Endothelial cell (in vitro differentiated cells): ENCODE measurements around the gene ECE1. TPM values are rescaled to one million over a fixed set of nuclear protein-coding genes. Genes with fewer than 3 reads are reported as not detected.

Source experiments
- DNase-seq: peaks from one replicate; pipeline ENCODE4 v3.0.0; 2021; ENCODE audit warnings: low spot score
- H3K27ac Mint-ChIP-seq: one replicate; pipeline ENCODE4 v1.8.0; 2021; ENCODE audit warnings: mixed read lengths, inconsistent platforms; ENCODE audit not compliant: unreplicated experiment
- H3K27me3 Mint-ChIP-seq: one replicate; pipeline ENCODE4 v1.8.0; 2021; ENCODE audit warnings: mild to moderate bottlenecking, moderate library complexity, mixed read lengths, inconsistent platforms; ENCODE audit not compliant: unreplicated experiment
- H3K36me3 Mint-ChIP-seq: one replicate; pipeline ENCODE4 v1.8.0; 2021; ENCODE audit warnings: mild to moderate bottlenecking, low read depth, mixed read lengths, inconsistent platforms; ENCODE audit not compliant: unreplicated experiment
- H3K4me1 Mint-ChIP-seq: one replicate; pipeline ENCODE4 v1.8.0; 2021; ENCODE audit warnings: mild to moderate bottlenecking, mixed read lengths, inconsistent platforms; ENCODE audit not compliant: unreplicated experiment
- H3K4me3 Mint-ChIP-seq: one replicate; pipeline ENCODE4 v1.8.0; 2021; ENCODE audit warnings: mild to moderate bottlenecking, mixed read lengths, inconsistent platforms; ENCODE audit not compliant: unreplicated experiment
- H3K9me3 Mint-ChIP-seq: one replicate; pipeline ENCODE4 v1.8.0; 2021; ENCODE audit warnings: mixed read lengths, inconsistent platforms; ENCODE audit not compliant: unreplicated experiment
- total RNA-seq: library from RNA; stranded (reverse); fragmentation: NEBNext Ultra II Directional; extraction: Animal tissue kit (Norgen Biotek cat#: 25700); gene quantifications from one replicate; pipeline ENCODE4 v1.2.1, GENCODE V29; 2021; ENCODE audit not compliant: unreplicated experiment
- TF ChIP-seq, protein P1 (sequence below): fragments of 200-600 bp; sonication (generic); IDR thresholded peaks from one replicate; pipeline ENCODE4 v1.5.0; 2021; ENCODE audit warnings: antibody characterized with exemption; ENCODE audit not compliant: unreplicated experiment

The ECE1 gene
- total RNA-seq, 1 donor from 2014 or later = 328 TPM

DNA sequence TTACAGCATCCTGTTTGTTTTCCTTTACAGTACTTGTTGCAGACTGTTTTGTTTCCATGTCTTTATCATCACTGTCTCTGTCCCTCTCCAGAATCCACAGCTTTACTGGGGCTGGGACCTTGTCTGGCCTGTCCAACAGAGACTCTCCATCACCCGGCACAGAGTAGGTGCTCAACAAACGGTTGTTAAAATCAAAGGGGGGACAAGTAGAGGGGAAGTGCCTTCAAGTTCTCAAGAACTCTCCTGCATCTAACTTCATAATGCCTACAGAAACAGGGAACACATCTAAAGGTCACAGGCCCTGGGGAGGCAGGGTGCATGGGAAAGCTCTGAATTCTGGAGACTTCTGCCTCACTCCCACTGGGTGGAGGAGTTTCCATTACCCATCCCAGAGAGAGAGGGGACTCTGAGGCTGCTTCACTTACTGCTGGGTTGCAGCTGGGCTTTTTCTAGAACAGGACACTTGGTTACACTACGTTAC lies 2.3 kb upstream of the ECE1 start:
- Mint-ChIP-seq H3K27ac (peak overlapping the region; percentile 58), H3K27me3 (no peaks in the 10 kb centered on the region), H3K36me3 (peaks cover 4% of the 10 kb centered on the region), H3K9me3 (no peaks in the 10 kb centered on the region), H3K4me1 (peaks cover 45% of the 10 kb centered on the region), H3K4me3 (peak overlapping the region; percentile 20)
- no peak for DNase-seq
- TF ChIP-seq, protein P1, sequence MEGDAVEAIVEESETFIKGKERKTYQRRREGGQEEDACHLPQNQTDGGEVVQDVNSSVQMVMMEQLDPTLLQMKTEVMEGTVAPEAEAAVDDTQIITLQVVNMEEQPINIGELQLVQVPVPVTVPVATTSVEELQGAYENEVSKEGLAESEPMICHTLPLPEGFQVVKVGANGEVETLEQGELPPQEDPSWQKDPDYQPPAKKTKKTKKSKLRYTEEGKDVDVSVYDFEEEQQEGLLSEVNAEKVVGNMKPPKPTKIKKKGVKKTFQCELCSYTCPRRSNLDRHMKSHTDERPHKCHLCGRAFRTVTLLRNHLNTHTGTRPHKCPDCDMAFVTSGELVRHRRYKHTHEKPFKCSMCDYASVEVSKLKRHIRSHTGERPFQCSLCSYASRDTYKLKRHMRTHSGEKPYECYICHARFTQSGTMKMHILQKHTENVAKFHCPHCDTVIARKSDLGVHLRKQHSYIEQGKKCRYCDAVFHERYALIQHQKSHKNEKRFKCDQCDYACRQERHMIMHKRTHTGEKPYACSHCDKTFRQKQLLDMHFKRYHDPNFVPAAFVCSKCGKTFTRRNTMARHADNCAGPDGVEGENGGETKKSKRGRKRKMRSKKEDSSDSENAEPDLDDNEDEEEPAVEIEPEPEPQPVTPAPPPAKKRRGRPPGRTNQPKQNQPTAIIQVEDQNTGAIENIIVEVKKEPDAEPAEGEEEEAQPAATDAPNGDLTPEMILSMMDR = no peak

DNA sequence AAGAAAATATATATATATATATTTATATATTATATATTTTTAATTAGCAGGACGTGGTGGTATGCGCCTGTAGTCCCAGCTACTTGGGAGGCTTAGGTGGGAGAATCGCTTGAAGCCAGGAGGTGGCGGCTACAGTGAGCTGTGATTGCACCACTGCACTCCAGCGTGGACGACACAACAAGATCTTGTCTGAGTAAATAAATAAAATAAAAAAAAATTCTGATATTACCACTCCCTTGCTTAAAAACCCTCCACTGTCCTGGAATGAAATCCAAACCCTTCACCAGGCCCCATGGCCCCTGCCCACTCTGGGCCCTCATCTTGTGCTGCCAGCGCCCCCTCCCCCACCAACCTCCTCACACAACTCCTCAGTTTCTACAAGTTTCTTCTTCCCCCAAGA lies 1.7 kb upstream of the ECE1 start:
- Mint-ChIP-seq H3K9me3 (no peaks in the 10 kb centered on the region), H3K4me1 (peaks cover 45% of the 10 kb centered on the region), H3K36me3 (peaks cover 4% of the 10 kb centered on the region), H3K4me3 (peak overlapping the region; percentile 20), H3K27ac (no peak overlapping the region), H3K27me3 (no peaks in the 10 kb centered on the region)
- DNase-seq = no peak
- TF ChIP-seq, protein P1 = no peak

DNA sequence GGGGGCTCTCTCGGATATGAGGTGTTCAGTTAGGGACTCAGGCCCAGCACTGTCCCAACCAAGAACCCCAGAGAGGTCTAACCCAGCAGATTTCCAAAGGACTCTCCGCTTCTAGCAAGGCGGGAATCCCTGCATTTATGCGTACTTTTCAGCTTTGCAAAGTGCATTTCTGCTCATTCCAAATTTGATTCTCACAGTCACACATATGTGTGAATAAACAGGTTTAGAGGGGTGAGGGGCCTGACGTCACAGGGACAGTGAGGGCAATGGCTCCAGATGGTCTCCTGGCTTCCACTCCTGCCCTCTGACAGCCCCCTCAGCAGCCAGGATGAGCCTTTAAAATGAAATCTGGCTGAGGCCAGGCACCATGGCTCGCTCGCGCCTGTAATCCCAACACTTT lies 921 bp upstream of the ECE1 start:
- Mint-ChIP-seq H3K4me1 (peaks cover 45% of the 10 kb centered on the region), H3K27ac (no peak overlapping the region), H3K36me3 (peaks cover 4% of the 10 kb centered on the region), H3K27me3 (no peaks in the 10 kb centered on the region), H3K9me3 (no peaks in the 10 kb centered on the region), H3K4me3 (peak overlapping the region; percentile 87)
- TF ChIP-seq, protein P1 = no peak
- no peak for DNase-seq

DNA sequence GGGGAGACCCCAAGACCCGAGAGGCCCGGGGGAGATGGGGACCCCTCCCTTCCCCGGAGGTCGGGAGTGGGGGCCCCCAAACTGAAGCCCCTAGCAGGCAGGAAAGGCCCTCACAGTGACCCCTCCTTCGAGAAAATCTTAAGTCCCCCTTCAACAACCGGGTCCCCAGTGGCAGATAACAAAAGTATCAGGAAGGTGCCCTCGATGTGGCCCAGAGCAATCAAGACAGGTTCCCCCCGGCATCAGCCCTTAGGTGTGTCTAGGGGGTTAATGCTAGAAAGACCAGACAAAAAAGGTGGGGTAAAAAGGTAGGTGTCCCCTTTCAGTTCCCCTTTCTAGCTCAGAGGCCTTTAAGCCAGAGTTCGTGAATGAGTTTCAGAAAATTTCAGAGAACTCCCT lies 282 bp upstream of the ECE1 start:
- H3K4me1 Mint-ChIP-seq = peaks cover 45% of the 10 kb centered on the region
- no peak for DNase-seq

DNA sequence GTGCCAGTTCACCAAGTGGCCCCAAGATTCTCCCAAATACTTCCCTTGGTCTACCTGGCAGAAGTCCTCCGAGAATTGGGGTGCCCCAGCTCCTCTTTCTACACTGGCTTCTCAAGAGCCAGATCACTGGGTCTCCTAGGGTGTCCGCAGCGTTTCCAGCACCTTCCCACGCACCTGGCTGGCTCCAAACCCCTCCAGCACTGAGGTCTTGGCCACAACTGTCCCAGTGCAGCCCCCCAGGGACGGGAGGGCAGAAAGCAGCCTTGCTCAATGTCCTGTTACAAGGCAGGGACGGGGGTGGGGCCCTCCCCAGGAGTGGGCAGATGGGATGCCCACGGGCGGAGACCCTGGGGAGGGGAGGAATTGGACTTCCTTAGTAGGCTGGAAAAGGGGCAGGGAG lies 1.1 kb downstream of the ECE1 start:
- Mint-ChIP-seq H3K4me1 (peaks cover 40% of the 10 kb centered on the region), H3K27ac (no peak overlapping the region), H3K27me3 (no peaks in the 10 kb centered on the region), H3K4me3 (peak overlapping the region; percentile 87), H3K36me3 (peaks cover 4% of the 10 kb centered on the region), H3K9me3 (no peaks in the 10 kb centered on the region)
- TF ChIP-seq, protein P1 = no peak
- no peak for DNase-seq

More for the DNA sequence above, 282 bp upstream of the ECE1 start:
- TF ChIP-seq, protein P1 = no peak
- peak overlapping the region; percentile 87 for H3K4me3 Mint-ChIP-seq
- H3K27me3 Mint-ChIP-seq = no peaks in the 10 kb centered on the region
- peaks cover 4% of the 10 kb centered on the region for H3K36me3 Mint-ChIP-seq
- H3K27ac Mint-ChIP-seq = no peak overlapping the region
- no peaks in the 10 kb centered on the region for H3K9me3 Mint-ChIP-seq
